ENCODE data around the gene PIP5K1C. TPM values are rescaled to one million over a fixed set of nuclear protein-coding genes. Genes with fewer than 3 reads are reported as not detected.
A peak's percentile ranks its signal among the peaks of the same experiment; 100 is the strongest.

The PIP5K1C gene
- total and polyA plus RNA-seq, 9 of the 15 experiments (the other 6 are each of a cell fraction or from before 2014, with no cell fraction given) = 0.38 to 22.1 (median 4.1) TPM

- TF ChIP-seq XRCC5 (IDR thresholded peaks at IDR 0.05; ENCODE audit: low read depth, low read length) (no peak), ZNF511 (CRISPR knock-in tag; IDR thresholded peaks at IDR 0.05) (no peak), POLR2AphosphoS2 (IDR thresholded peaks at IDR 0.05; ENCODE audit: low read length) (peak; percentile 57; the same call in 1 of the 2 replicates), MNT (conservative IDR thresholded peaks at IDR 0.05) (peak; percentile 75 to 77; a peak in 3 of 4 replicates), PBX2 (CRISPR knock-in tag; IDR thresholded peaks at IDR 0.05; ENCODE audit: low read depth) (no peak), PBX2 (tag; conservative IDR thresholded peaks at IDR 0.05; ENCODE audit: low read depth) (no peak), MYNN (IDR thresholded peaks at IDR 0.05) (0 out of 2 replicates have a peak, but pooled peaks have one; percentile 8), MYNN (CRISPR knock-in tag; IDR thresholded peaks at IDR 0.05) (no peak), HDAC1 (IDR thresholded peaks at IDR 0.05) (peak in 1 of 2 experiments; percentile 29; a peak in 1 of 4 replicates), SP1 (CRISPR knock-in tag; IDR thresholded peaks at IDR 0.05) (peak; percentile 81), ZBTB33 (CRISPR knock-in tag; IDR thresholded peaks at IDR 0.05) (no peak)
These were observed 57.1 kb downstream of the PIP5K1C start (continued) for GRCh38 chr19:3642987-3643673.
